Parathyroid adenoma (tissue), 2 donors: ENCODE data around the gene EFNB2.

ENCODE experiments used
- H2AFZ ChIP-seq: fragments of 300-600 bp; sonication (generic); one replicate; pipeline ENCODE4 v1.7.0; 2017; ENCODE audit warnings: antibody characterized with exemption, mild to moderate bottlenecking
- H3K27ac ChIP-seq: fragments of 300-600 bp; sonication (generic); one replicate; pipeline ENCODE4 v1.7.0; 2017
- H3K27me3 ChIP-seq: fragments of 300-600 bp; sonication (generic); one replicate; pipeline ENCODE4 v1.7.0; 2017; ENCODE audit warnings: low read length; ENCODE audit not compliant: control insufficient read depth, insufficient read depth
- H3K36me3 ChIP-seq: fragments of 300-600 bp; sonication (generic); one replicate; pipeline ENCODE4 v1.7.0; 2017; ENCODE audit warnings: low read length; ENCODE audit not compliant: control insufficient read depth, insufficient read depth
- H3K4me1 ChIP-seq: fragments of 300-600 bp; sonication (generic); one replicate; pipeline ENCODE4 v1.7.0; 2017; ENCODE audit warnings: control low read depth
- H3K4me2 ChIP-seq: fragments of 300-600 bp; sonication (generic); one replicate; pipeline ENCODE4 v1.7.0; 2017; ENCODE audit warnings: low read length
- H3K4me3 ChIP-seq: fragments of 300-600 bp; sonication (generic); one replicate; pipeline ENCODE4 v1.7.0; 2017; ENCODE audit warnings: low read depth, low read length
- H3K79me2 ChIP-seq: fragments of 300-600 bp; sonication (generic); one replicate; pipeline ENCODE4 v1.7.0; 2017; ENCODE audit warnings: control low read depth
- H3K9ac ChIP-seq: fragments of 300-600 bp; sonication (generic); one replicate; pipeline ENCODE4 v1.7.0; 2017; ENCODE audit warnings: mild to moderate bottlenecking
- H3K9me3 ChIP-seq: fragments of 300-600 bp; sonication (generic); one replicate; pipeline ENCODE4 v1.7.0; 2017; ENCODE audit warnings: low read length; ENCODE audit not compliant: control insufficient read depth
- CTCF ChIP-seq: fragments of 300-600 bp; sonication (generic); IDR thresholded peaks from one replicate; pipeline ENCODE4 v1.7.0; 2017; ENCODE audit warnings: antibody characterized with exemption, mild to moderate bottlenecking
- donor health status: primary hyperparathyroidism.

Gene EFNB2

GRCh38 chr13:106551350-106551749, 15.9 kb upstream of the EFNB2 start:
- Histone ChIP-seq H3K9me3 (no peaks in the 10 kb centered on the region), H3K4me3 (no peak overlapping the region), H3K36me3 (no peaks in the 10 kb centered on the region), H3K27me3 (no peaks in the 10 kb centered on the region), H3K27ac (no peak overlapping the region), H3K9ac (no peak overlapping the region), H3K79me2 (peaks cover 8% of the 10 kb centered on the region), H2AFZ (no peak overlapping the region), H3K4me1 (peaks cover 4% of the 10 kb centered on the region), H3K4me2 (no peak overlapping the region)
- no peak for TF ChIP-seq CTCF

GRCh38 chr13:106550570-106551135, 15.2 kb upstream of the EFNB2 start:
- TF ChIP-seq CTCF: no peak
- Histone ChIP-seq H2AFZ (no peak overlapping the region), H3K36me3 (no peaks in the 10 kb centered on the region), H3K79me2 (peaks cover 8% of the 10 kb centered on the region), H3K27me3 (no peaks in the 10 kb centered on the region), H3K4me1 (peaks cover 4% of the 10 kb centered on the region), H3K4me3 (no peak overlapping the region), H3K9me3 (no peaks in the 10 kb centered on the region), H3K4me2 (no peak overlapping the region), H3K27ac (no peak overlapping the region), H3K9ac (no peak overlapping the region)

- TF ChIP-seq CTCF: no peak
- Histone ChIP-seq H3K9ac (no peak overlapping the region), H3K4me3 (no peak overlapping the region), H3K27me3 (no peaks in the 10 kb centered on the region), H3K4me2 (no peak overlapping the region), H2AFZ (no peak overlapping the region), H3K4me1 (peaks cover 4% of the 10 kb centered on the region), H3K36me3 (no peaks in the 10 kb centered on the region), H3K9me3 (no peaks in the 10 kb centered on the region), H3K27ac (no peak overlapping the region), H3K79me2 (peaks cover 5% of the 10 kb centered on the region)
These were observed 12.7 kb upstream of the EFNB2 start for GRCh38 chr13:106548064-106548696.

- no peaks in the 10 kb centered on the region for H3K36me3 ChIP-seq
- H3K27me3 ChIP-seq: no peaks in the 10 kb centered on the region
- H3K27ac ChIP-seq: no peak overlapping the region
- H3K4me2 ChIP-seq: no peak overlapping the region
- H3K9me3 ChIP-seq: no peaks in the 10 kb centered on the region
- H2AFZ ChIP-seq: no peak overlapping the region
- no peak overlapping the region for H3K4me3 ChIP-seq
- no peak overlapping the region for H3K9ac ChIP-seq
- TF ChIP-seq CTCF: no peak
- H3K79me2 ChIP-seq: no peaks in the 10 kb centered on the region
- H3K4me1 ChIP-seq: no peaks in the 10 kb centered on the region
These were observed 6.4 kb upstream of the EFNB2 start for GRCh38 chr13:106541826-106542225.

- Histone ChIP-seq H3K9ac (no peak overlapping the region), H2AFZ (no peak overlapping the region), H3K27ac (no peak overlapping the region), H3K4me2 (no peak overlapping the region), H3K9me3 (no peaks in the 10 kb centered on the region), H3K4me3 (no peak overlapping the region), H3K4me1 (no peaks in the 10 kb centered on the region), H3K27me3 (no peaks in the 10 kb centered on the region), H3K79me2 (no peaks in the 10 kb centered on the region), H3K36me3 (no peaks in the 10 kb centered on the region)
- no peak for TF ChIP-seq CTCF
These were observed 5.2 kb upstream of the EFNB2 start for GRCh38 chr13:106540613-106541012.
